Measurements from ENCODE around the gene MOCS2. TPM values are rescaled to one million over a fixed set of nuclear protein-coding genes. Genes with fewer than 3 reads are reported as not detected.

The MOCS2 gene
- total RNA-seq, 2 donors from 2014 or later = 44.2 to 45.5 TPM

DNA sequence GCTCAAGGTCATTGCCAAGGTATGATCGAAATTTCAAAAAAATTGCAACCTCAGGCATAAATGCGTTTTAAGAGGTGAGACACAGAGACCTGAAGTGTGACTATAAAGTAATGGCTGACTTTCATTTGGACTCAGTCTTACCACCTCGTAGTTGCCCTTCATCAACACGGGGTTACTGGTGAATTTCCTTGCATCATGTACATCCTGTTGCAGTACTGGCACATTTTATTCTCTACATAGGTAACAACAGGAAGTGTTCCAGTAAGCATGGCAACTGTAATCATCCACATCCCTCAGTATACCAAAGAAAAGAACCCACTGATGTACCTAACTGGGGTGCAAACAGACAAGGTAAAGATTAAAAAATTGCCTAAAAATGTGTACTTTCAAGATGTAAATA, 29.3 kb downstream of the MOCS2 start:
- ATAC-seq (ENCODE audit: insufficient number of reproducible peaks, low FRiP score, low read depth) (no peak), DNase-seq (ENCODE audit: low spot score) (no peak)
- H3K36me3 ChIP-seq = no peaks in the 10 kb centered on the region
- H3K27me3 ChIP-seq (replicated peaks; ENCODE audit: insufficient read depth) = no peaks in the 10 kb centered on the region
- H3K4me1 ChIP-seq (ENCODE audit: control insufficient read depth in 1 of 2, low read depth in 2 of 2) = no peaks in the 10 kb centered on the region
- TF ChIP-seq, protein P1, sequence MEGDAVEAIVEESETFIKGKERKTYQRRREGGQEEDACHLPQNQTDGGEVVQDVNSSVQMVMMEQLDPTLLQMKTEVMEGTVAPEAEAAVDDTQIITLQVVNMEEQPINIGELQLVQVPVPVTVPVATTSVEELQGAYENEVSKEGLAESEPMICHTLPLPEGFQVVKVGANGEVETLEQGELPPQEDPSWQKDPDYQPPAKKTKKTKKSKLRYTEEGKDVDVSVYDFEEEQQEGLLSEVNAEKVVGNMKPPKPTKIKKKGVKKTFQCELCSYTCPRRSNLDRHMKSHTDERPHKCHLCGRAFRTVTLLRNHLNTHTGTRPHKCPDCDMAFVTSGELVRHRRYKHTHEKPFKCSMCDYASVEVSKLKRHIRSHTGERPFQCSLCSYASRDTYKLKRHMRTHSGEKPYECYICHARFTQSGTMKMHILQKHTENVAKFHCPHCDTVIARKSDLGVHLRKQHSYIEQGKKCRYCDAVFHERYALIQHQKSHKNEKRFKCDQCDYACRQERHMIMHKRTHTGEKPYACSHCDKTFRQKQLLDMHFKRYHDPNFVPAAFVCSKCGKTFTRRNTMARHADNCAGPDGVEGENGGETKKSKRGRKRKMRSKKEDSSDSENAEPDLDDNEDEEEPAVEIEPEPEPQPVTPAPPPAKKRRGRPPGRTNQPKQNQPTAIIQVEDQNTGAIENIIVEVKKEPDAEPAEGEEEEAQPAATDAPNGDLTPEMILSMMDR (IDR thresholded peaks at IDR 0.05) = no peak
- no peak overlapping the region for H3K4me3 ChIP-seq
- no peak overlapping the region for H3K27ac ChIP-seq
- no peaks in the 10 kb centered on the region for H3K9me3 ChIP-seq

DNA sequence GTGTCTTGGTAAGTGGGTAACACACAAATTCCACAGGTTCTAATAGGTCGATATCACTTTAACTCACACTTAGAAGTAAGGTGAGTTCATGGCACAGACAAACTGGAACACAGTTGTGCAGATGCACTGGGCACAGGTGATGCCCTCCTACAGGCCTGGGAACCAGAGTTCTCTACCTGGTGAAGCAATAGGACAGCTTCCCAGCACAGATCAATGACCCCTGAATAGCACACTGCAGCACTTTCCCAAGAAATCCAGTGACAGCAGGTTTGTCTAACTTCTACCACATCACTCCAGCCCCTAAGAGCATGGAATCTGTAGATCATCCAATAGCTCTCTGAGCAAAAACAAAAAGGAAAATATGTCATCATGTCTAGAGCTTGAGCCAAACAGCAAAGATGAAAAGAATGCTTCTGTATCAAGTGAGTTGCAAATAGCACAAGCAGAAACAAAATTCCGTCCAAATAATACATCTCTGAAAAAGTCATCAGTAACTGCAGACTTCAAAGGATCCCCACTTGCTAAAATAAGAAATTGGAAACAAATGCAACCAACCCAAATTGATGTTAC, 33.5 kb downstream of the MOCS2 start:
- DNase-seq (ENCODE audit: low spot score) (no peak), ATAC-seq (ENCODE audit: insufficient number of reproducible peaks, low FRiP score, low read depth) (no peak)
- Histone ChIP-seq H3K9me3 (no peaks in the 10 kb centered on the region), H3K27me3 (replicated peaks; ENCODE audit: insufficient read depth) (no peaks in the 10 kb centered on the region), H3K36me3 (no peaks in the 10 kb centered on the region), H3K4me1 (ENCODE audit: control insufficient read depth in 1 of 2, low read depth in 2 of 2) (no peaks in the 10 kb centered on the region), H3K4me3 (no peak overlapping the region), H3K27ac (no peak overlapping the region)
- TF ChIP-seq, protein P1 (IDR thresholded peaks at IDR 0.05) = no peak

DNA sequence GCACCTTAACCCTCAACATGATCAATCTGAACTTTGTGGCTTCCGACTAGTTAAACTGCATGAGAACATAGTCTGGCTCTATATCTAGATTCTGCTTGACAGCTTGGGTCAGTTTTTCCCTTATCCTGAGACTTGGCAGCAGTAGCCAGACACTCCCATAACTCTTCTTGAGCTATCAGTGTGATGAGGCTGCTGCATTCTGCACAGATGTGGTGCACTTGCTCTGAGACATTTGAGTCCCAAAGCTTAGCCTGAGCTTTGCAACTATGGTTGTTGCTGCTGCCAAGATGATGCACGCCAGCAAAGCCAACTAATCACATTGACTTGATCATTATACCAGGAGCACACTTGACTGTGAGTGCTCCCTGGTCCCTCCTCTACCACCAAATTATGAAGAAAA, 36.2 kb downstream of the MOCS2 start:
- Histone ChIP-seq H3K9me3 (no peaks in the 10 kb centered on the region), H3K4me3 (no peak overlapping the region), H3K4me1 (ENCODE audit: control insufficient read depth in 1 of 2, low read depth in 2 of 2) (no peaks in the 10 kb centered on the region), H3K36me3 (no peaks in the 10 kb centered on the region), H3K27ac (no peak overlapping the region), H3K27me3 (replicated peaks; ENCODE audit: insufficient read depth) (no peaks in the 10 kb centered on the region)
- ATAC-seq (ENCODE audit: insufficient number of reproducible peaks, low FRiP score, low read depth) (no peak), DNase-seq (ENCODE audit: low spot score) (no peak)
- TF ChIP-seq, protein P1 (IDR thresholded peaks at IDR 0.05) = no peak

DNA sequence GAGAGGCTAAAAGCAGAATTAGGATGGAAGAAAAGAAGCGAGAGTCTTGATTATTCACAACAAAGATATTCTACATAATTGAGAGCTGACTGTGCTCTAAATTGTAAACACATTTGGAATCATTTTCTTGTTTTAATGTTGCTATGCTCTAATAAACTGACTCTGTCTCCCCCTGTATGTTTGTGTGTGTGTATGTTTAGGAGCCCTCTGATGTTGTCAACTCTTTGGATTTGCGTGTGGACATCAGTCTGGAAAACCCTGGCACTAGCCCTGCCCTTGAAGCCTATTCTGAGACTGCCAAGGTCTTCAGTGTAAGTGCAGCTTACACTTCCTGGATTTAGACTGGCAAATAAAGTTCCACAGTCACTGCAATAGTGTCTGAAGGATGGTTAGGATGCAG, 37.8 kb downstream of the MOCS2 start:
- no peak overlapping the region for H3K4me3 ChIP-seq
- no peak for DNase-seq (ENCODE audit: low spot score)
- no peaks in the 10 kb centered on the region for H3K27me3 ChIP-seq (replicated peaks; ENCODE audit: insufficient read depth)
- ATAC-seq (ENCODE audit: insufficient number of reproducible peaks, low FRiP score, low read depth) = no peak
- TF ChIP-seq, protein P1 (IDR thresholded peaks at IDR 0.05) = no peak
- no peaks in the 10 kb centered on the region for H3K36me3 ChIP-seq
- no peak overlapping the region for H3K27ac ChIP-seq
- no peaks in the 10 kb centered on the region for H3K4me1 ChIP-seq (ENCODE audit: control insufficient read depth in 1 of 2, low read depth in 2 of 2)
- no peaks in the 10 kb centered on the region for H3K9me3 ChIP-seq

DNA sequence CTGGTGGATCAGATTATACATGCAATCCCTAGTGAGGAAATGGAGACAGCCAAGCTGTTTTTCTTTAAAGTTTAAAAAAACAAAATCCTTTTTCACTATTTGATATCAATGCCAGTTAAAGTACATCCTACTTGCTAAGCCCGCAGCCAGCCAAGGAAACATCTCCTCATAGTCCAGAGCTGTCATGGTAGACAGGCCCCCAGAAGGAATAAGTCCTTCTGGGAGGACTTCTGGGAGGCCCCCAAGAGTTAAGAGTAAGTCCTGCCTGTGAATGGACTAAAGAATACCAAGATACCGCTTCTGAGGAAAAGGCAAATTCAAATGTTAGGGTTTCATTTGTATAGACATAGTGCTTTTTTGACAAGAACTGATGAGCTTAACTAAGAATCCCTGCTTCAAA, 38.3 kb downstream of the MOCS2 start:
- DNase-seq (ENCODE audit: low spot score) = no peak
- no peaks in the 10 kb centered on the region for H3K4me1 ChIP-seq (ENCODE audit: control insufficient read depth in 1 of 2, low read depth in 2 of 2)
- TF ChIP-seq, protein P1 (IDR thresholded peaks at IDR 0.05) = no peak
- no peak overlapping the region for H3K27ac ChIP-seq
- no peaks in the 10 kb centered on the region for H3K36me3 ChIP-seq
- H3K4me3 ChIP-seq = no peak overlapping the region
- no peaks in the 10 kb centered on the region for H3K27me3 ChIP-seq (replicated peaks; ENCODE audit: insufficient read depth)
- H3K9me3 ChIP-seq = no peaks in the 10 kb centered on the region
- no peak for ATAC-seq (ENCODE audit: insufficient number of reproducible peaks, low FRiP score, low read depth)
